Caco-2 (cell line): ENCODE measurements around the gene ATAD3B. TPM values are rescaled to one million over a fixed set of nuclear protein-coding genes. Genes with fewer than 3 reads are reported as not detected.
"Not testable (repeated sequence)": the region's sequence is repeated elsewhere in the genome, so short reads cannot be mapped to it uniquely, and the experiment has no call there.

Source experiments
- BruUV-seq: library from RNA; stranded (reverse); fragments of 400-500 nt; replicated peaks from 2 replicates; lab custom pipeline; 2021; lab: Mats Ljungman, UMichigan
- CTCF ChIA-PET: fragments of 300-600 bp; sonication (Branson Sonifier 250); formaldehyde crosslinking; loops from one replicate; lab custom pipeline; 2022; ENCODE audit warnings: antibody characterized with exemption; lab: Charles Lee
- POLR2A ChIA-PET: fragments of 300-600 bp; sonication (Branson Sonifier 250); formaldehyde crosslinking; loops from one replicate; lab custom pipeline; 2022; ENCODE audit warnings: antibody characterized with exemption; lab: Charles Lee
- DNase-seq, 2 experiments: peaks; one replicate each; pipeline versions ENCODE4 v3.0.0 to v3.0.0-alpha.2; 2020 to 2022
- H3K27me3 ChIP-seq: replicated peaks from 2 replicates; pipeline ENCODE4 v1.6.0; 2011; ENCODE audit warnings: low read length; ENCODE audit not compliant: control insufficient read depth, insufficient read depth
- H3K36me3 ChIP-seq: 2 replicates; pipeline ENCODE4 v1.5.1; 2011; ENCODE audit warnings: low read length; ENCODE audit not compliant: control insufficient read depth, insufficient read depth
- H3K4me1 ChIP-seq: fragments of 250-450 bp; sonication (Bioruptor Pico); 2 replicates; pipeline ENCODE4 v1.5.1; 2020; ENCODE audit warnings: mild to moderate bottlenecking
- H3K4me3 ChIP-seq: 2 replicates; pipeline ENCODE4 v1.5.1; 2011; ENCODE audit warnings: low read depth, mild to moderate bottlenecking, control low read depth, low read length
- H3K9me3 ChIP-seq: fragments of 250-450 bp; sonication (Bioruptor Pico); 2 replicates; pipeline ENCODE4 v1.5.1; 2020; ENCODE audit warnings: mild to moderate bottlenecking, moderate library complexity
- H3K27ac Mint-ChIP-seq: one replicate; pipeline ENCODE4 v1.8.0; 2022; ENCODE audit warnings: mixed read lengths; ENCODE audit not compliant: unreplicated experiment
- H3K27me3 Mint-ChIP-seq: one replicate; pipeline ENCODE4 v1.8.0; 2022; ENCODE audit warnings: mixed read lengths; ENCODE audit not compliant: insufficient read depth, unreplicated experiment
- H3K36me3 Mint-ChIP-seq: one replicate; pipeline ENCODE4 v1.8.0; 2022; ENCODE audit warnings: mild to moderate bottlenecking, mixed read lengths; ENCODE audit not compliant: insufficient read depth, unreplicated experiment
- H3K4me1 Mint-ChIP-seq: one replicate; pipeline ENCODE4 v1.8.0; 2022; ENCODE audit warnings: low read depth, mixed read lengths; ENCODE audit not compliant: unreplicated experiment
- H3K4me3 Mint-ChIP-seq: one replicate; pipeline ENCODE4 v1.8.0; 2022; ENCODE audit warnings: mild to moderate bottlenecking, moderate library complexity, mixed read lengths; ENCODE audit not compliant: unreplicated experiment
- H3K9me3 Mint-ChIP-seq: one replicate; pipeline ENCODE4 v1.8.0; 2022; ENCODE audit warnings: mixed read lengths; ENCODE audit not compliant: unreplicated experiment
- intact Hi-C: fragments of 100-400 bp; cut with micrococcal nuclease; formaldehyde crosslinking; loops from one replicate; pipeline ENCODE4 v1.10.0; 2022; ENCODE audit not compliant: unreplicated experiment
- total RNA-seq: library from RNA; stranded (reverse); gene quantifications from 2 replicates; pipeline ENCODE4 v1.2.3, GENCODE V29; 2022
- TF ChIP-seq, protein P1 (sequence below), 2 experiments: fragments of 200-600 bp in 1 of 2; IDR thresholded peaks; 1 replicate in 1 of 2; 2 replicates in 1 of 2; pipeline versions ENCODE4 v1.5.1 to v1.8.0; 2011 to 2022; ENCODE audit warnings: antibody characterized with exemption in 1 of 2, control low read depth in 1 of 2, inconsistent platforms in 1 of 2, low read depth in 1 of 2, low read length in 1 of 2, mild to moderate bottlenecking in 1 of 2, moderate library complexity in 1 of 2; ENCODE audit not compliant: insufficient read depth in 1 of 2, severe bottlenecking in 1 of 2, unreplicated experiment in 1 of 2

The ATAD3B gene
- total RNA-seq, 1 experiment from 2014 or later: 48.1 TPM

DNA sequence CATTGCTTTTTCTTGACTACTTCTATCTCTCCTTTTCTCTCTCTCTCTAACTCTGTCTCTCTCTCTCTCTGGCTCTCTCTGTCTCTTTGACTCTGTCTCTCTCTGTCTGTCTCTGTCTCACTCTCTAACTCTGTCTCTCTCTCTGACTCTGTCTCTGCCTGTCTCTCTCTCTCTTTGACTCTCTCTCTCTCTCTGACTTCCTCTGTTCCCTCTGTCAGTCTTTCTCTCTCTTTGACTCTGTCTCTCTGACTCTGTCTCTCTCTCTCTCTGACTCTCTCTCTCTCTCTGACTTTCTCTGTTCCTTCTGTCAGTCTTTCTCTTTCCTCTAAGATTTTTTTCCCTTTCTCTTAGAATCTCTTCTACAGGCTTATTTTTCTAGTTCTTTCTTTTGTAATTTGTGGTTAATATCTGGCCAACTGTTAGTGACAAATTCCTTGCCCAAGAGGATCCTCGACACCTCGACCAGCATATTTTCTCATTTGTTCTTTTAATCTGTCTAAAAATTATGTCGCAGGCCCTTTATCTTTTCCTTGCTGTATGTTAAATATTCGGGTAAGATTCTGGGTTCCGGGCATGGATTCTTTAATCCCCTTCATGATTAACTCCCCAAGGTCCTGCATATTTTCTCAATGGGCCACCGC is 22.3 kb upstream of the ATAD3B start, which contains the start of gene ATAD3C:
ATAD3C (plus strand) TSS at position 591 of the 641 bp plus-strand sequence. CDS start 995 bp downstream, outside the sequence.
- Mint-ChIP-seq H3K4me1 (peaks cover 8% of the 10 kb centered on the region), H3K36me3 (peaks cover under 1% of the 10 kb centered on the region), H3K27ac (no peak within 1 kb of the TSS), H3K4me3 (no peak within 1 kb of the TSS), H3K9me3 (no peaks in the 10 kb centered on the region), H3K27me3 (no peaks in the 10 kb centered on the region)
- CTCF ChIA-PET: no interaction called here
- no peak for DNase-seq
- no TSS peak for BruUV-seq
- TF ChIP-seq, protein P1, sequence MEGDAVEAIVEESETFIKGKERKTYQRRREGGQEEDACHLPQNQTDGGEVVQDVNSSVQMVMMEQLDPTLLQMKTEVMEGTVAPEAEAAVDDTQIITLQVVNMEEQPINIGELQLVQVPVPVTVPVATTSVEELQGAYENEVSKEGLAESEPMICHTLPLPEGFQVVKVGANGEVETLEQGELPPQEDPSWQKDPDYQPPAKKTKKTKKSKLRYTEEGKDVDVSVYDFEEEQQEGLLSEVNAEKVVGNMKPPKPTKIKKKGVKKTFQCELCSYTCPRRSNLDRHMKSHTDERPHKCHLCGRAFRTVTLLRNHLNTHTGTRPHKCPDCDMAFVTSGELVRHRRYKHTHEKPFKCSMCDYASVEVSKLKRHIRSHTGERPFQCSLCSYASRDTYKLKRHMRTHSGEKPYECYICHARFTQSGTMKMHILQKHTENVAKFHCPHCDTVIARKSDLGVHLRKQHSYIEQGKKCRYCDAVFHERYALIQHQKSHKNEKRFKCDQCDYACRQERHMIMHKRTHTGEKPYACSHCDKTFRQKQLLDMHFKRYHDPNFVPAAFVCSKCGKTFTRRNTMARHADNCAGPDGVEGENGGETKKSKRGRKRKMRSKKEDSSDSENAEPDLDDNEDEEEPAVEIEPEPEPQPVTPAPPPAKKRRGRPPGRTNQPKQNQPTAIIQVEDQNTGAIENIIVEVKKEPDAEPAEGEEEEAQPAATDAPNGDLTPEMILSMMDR (IDR thresholded peaks at IDR 0.05; ENCODE audit: insufficient read depth in 1 of 2, low read depth in 1 of 2, low read length in 1 of 2, severe bottlenecking in 1 of 2, unreplicated experiment in 1 of 2): no peak
- intact Hi-C loops: no loop called here
- Histone ChIP-seq H3K27me3 (no peaks in the 10 kb centered on the region), H3K4me3 (no peak within 1 kb of the TSS), H3K4me1 (no peaks in the 10 kb centered on the region), H3K9me3 (no peaks in the 10 kb centered on the region), H3K36me3 (no peaks in the 10 kb centered on the region)
- POLR2A ChIA-PET: no interaction called here

DNA sequence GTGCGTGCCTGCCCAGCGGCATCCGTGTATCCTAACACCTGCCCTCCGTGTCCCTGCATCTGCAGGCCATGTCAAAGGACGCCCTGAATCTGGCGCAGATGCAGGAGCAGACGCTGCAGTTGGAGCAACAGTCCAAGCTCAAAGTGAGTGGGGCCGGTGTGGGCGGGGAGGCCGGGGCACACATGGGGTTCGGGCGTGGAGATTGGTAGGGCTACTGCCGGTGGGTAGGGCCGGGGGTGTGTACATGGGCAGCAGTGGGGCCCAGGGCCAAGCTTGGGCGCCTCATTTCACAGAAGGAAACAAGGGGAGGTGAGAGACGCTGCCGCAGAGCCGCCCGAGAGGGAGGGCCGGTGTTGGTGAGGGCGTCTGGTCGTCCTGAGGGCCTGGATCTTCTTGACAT is 20.9 kb upstream of the ATAD3B start:
- DNase-seq, H3K36me3 ChIP-seq, H3K4me3 Mint-ChIP-seq, intact Hi-C loops, H3K4me1 ChIP-seq, BruUV-seq, H3K4me1 Mint-ChIP-seq, H3K27ac Mint-ChIP-seq, H3K36me3 Mint-ChIP-seq, H3K27me3 Mint-ChIP-seq, H3K27me3 ChIP-seq, POLR2A ChIA-PET, H3K4me3 ChIP-seq, CTCF ChIA-PET, H3K9me3 ChIP-seq, H3K9me3 Mint-ChIP-seq: not testable (repeated sequence)

DNA sequence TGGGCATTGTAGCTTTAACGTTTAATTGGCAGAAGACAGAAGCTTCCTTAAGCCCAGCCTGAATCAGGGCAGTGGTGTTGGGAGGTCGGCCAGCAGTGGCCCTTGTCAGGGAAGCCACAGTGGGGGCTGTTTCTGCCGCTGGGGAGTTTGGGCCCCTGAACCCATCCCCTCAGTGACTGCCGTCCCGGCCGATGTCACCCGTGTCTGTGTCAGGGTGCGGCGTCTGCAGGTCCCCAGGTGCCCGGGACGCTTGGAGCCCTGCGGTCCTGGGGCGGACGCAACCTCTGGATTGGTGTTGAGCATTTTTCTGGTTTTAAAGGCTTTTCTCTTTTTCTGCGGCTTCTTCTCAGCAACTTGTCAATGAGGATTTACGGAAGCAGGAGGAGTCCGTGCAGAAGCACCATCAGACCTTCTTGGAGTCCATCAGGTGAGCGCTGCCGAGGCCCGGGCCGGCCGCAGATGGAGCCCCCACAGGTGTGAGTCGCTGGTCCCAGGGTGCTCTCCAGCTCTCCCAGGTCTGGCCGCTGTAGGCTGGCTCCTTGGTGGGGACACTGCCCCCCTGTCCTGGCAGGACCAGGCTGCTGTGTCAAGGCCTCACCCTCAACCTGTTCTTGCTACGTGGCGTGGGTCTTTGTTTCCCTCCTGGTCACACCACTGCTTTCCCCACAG is 19.7 kb upstream of the ATAD3B start:
- POLR2A ChIA-PET: no interaction called here
- H3K9me3 Mint-ChIP-seq: no peaks in the 10 kb centered on the region
- BruUV-seq: no TSS peak

DNA sequence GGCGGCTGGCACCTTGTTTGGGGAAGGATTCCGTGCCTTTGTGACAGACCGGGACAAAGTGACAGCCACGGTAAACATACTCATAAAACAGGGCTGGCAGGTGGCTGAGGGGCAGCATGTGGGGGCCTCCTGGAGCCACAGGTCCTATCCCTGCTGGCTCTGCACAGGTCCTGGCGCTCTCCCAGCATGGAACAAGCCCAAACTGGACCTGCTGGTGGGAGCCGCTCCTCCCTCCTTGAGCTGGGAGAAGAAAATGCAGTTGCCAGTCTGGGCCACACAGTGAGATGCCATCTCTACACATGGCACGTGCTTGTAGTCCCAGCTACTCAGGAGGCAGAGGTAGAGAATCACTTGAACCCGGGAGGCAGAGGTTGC is 19.2 kb upstream of the ATAD3B start:
- DNase-seq, CTCF ChIA-PET, H3K27me3 ChIP-seq, H3K27ac Mint-ChIP-seq, H3K4me3 ChIP-seq, intact Hi-C loops, H3K4me1 Mint-ChIP-seq, H3K27me3 Mint-ChIP-seq, POLR2A ChIA-PET, H3K9me3 Mint-ChIP-seq, BruUV-seq, H3K36me3 ChIP-seq, H3K36me3 Mint-ChIP-seq, H3K4me3 Mint-ChIP-seq, H3K4me1 ChIP-seq, H3K9me3 ChIP-seq: not testable (repeated sequence)

More for the DNA sequence above, 19.7 kb upstream of the ATAD3B start:
- no peaks in the 10 kb centered on the region for H3K36me3 Mint-ChIP-seq
- H3K27me3 Mint-ChIP-seq: no peaks in the 10 kb centered on the region
- no peaks in the 10 kb centered on the region for H3K36me3 ChIP-seq
- no peaks in the 10 kb centered on the region for H3K27me3 ChIP-seq
- H3K9me3 ChIP-seq: no peaks in the 10 kb centered on the region
- no peak overlapping the region for H3K4me3 ChIP-seq
- no peak for DNase-seq
- no peak overlapping the region for H3K27ac Mint-ChIP-seq
- CTCF ChIA-PET: no interaction called here
- H3K4me1 ChIP-seq: no peaks in the 10 kb centered on the region
- intact Hi-C loops: no loop called here
- H3K4me3 Mint-ChIP-seq: no peak overlapping the region
- peaks cover 8% of the 10 kb centered on the region for H3K4me1 Mint-ChIP-seq
- TF ChIP-seq, protein P1 (IDR thresholded peaks at IDR 0.05; ENCODE audit: insufficient read depth in 1 of 2, low read depth in 1 of 2, low read length in 1 of 2, severe bottlenecking in 1 of 2, unreplicated experiment in 1 of 2): no peak
